Smooth muscle cell (in vitro differentiated cells): ENCODE results near the gene SLC25A10. TPM values are rescaled to one million over a fixed set of nuclear protein-coding genes. Genes with fewer than 3 reads are reported as not detected.

ENCODE experiments used
- DNase-seq: peaks from one replicate; lab custom pipeline; 2025; ENCODE audit not compliant: unreplicated experiment; lab: John Stamatoyannopoulos, UW
- H2AFZ ChIP-seq: fragments of 200-600 bp; sonication (generic); 2 replicates; pipeline ENCODE4 v1.6.0; 2016; ENCODE audit warnings: antibody characterized with exemption, low read depth, mild to moderate bottlenecking
- H3F3A ChIP-seq: fragments of 200-600 bp; sonication (generic); 2 replicates; pipeline ENCODE4 v1.6.0; 2017; ENCODE audit warnings: antibody characterized with exemption, low read depth
- H3K27ac ChIP-seq: fragments of 200-600 bp; sonication (generic); 2 replicates; pipeline ENCODE4 v1.5.1; 2016; ENCODE audit warnings: low read depth, mild to moderate bottlenecking
- H3K27me3 ChIP-seq: fragments of 200-600 bp; sonication (generic); 2 replicates; pipeline ENCODE4 v1.6.1; 2016; ENCODE audit warnings: low read depth, mild to moderate bottlenecking
- H3K36me3 ChIP-seq: fragments of 200-600 bp; sonication (generic); 2 replicates; pipeline ENCODE4 v1.5.1; 2016; ENCODE audit warnings: low read depth
- H3K4me1 ChIP-seq: fragments of 200-600 bp; sonication (generic); 2 replicates; pipeline ENCODE4 v1.5.1; 2016; ENCODE audit warnings: low read depth
- H3K4me2 ChIP-seq: fragments of 200-600 bp; sonication (generic); 2 replicates; pipeline ENCODE4 v1.6.0; 2016; ENCODE audit warnings: mild to moderate bottlenecking
- H3K4me3 ChIP-seq: fragments of 200-600 bp; sonication (generic); 2 replicates; pipeline ENCODE4 v1.5.1; 2016; ENCODE audit warnings: mild to moderate bottlenecking
- H3K79me2 ChIP-seq: fragments of 200-600 bp; sonication (generic); 2 replicates; pipeline ENCODE4 v1.6.0; 2016; ENCODE audit warnings: low read depth, mild to moderate bottlenecking
- H3K9ac ChIP-seq: fragments of 200-600 bp; sonication (generic); 2 replicates; pipeline ENCODE4 v1.6.0; 2016; ENCODE audit warnings: low read depth
- H3K9me3 ChIP-seq: fragments of 200-600 bp; sonication (generic); replicated peaks from 2 replicates; pipeline ENCODE4 v1.5.1; 2016; ENCODE audit warnings: low read depth
- H4K20me1 ChIP-seq: fragments of 200-600 bp; sonication (generic); 2 replicates; pipeline ENCODE4 v1.6.0; 2016; ENCODE audit warnings: low read depth
- CTCF ChIP-seq: fragments of 200-600 bp; sonication (generic); IDR thresholded peaks from 2 replicates; pipeline ENCODE4 v1.5.1; 2017; ENCODE audit warnings: borderline replicate concordance, mild to moderate bottlenecking, antibody characterized with exemption; ENCODE audit not compliant: insufficient read depth, poor library complexity, severe bottlenecking
- WGBS: methylation state at CpG from one replicate; pipeline ENCODE4 v1.1.7; 2016; ENCODE audit warnings: low lambda C conversion rate; 5-methylcytosine and 5-hydroxymethylcytosine counted together
- polyA plus RNA-seq: library from polyadenylated mRNA; unstranded; fragments of >200 nt; fragmentation: Nextera tagmentation; extraction: Ambion mirVana; gene quantifications from 2 replicates; pipeline ENCODE4 v1.2.1, GENCODE V29; 2016
- total RNA-seq: library from RNA; depleted of rRNA; stranded (reverse); fragments of >200 nt; gene quantifications from 2 replicates; pipeline ENCODE4 v1.2.3, GENCODE V29; 2014

SLC25A10 gene
- total and polyA plus RNA-seq, 2 experiments from 2014 or later = 8.4 to 13.0 TPM

DNA sequence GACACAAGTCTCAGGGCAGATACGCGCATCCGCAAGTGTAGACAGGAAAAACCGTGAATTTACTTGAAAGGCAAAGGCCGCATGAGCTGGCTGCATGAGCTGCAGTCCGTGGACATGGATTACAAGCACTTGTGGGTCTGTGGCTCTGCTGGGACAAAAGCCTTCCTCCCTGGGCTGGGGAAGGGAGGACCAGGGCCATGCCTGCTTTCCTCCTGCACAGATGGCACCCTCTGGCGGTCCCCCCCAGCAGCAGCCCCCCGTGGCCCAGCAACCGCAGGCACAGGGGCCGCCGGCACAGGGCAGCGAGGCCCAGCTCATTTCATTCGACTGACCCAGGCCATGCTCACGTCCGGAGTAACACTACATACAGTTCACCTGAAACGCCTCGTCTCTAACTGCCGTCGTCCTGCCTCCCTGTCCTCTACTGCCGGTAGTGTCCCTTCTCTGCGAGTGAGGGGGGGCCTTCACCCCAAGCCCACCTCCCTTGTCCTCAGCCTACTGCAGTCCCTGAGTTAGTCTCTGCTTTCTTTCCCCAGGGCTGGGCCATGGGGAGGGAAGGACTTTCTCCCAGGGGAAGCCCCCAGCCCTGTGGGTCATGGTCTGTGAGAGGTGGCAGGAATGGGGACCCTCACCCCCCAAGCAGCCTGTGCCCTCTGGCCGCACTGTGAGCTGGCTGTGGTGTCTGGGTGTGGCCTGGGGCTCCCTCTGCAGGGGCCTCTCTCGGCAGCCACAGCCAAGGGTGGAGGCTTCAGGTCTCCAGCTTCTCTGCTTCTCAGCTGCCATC, 10.6 kb upstream of the SLC25A10 start:
- no peak overlapping the region for H3K9ac ChIP-seq
- H2AFZ ChIP-seq = no peak overlapping the region
- no peaks in the 10 kb centered on the region for H3K27me3 ChIP-seq
- TF ChIP-seq CTCF = no peak
- H3K4me1 ChIP-seq = peaks cover 16% of the 10 kb centered on the region
- peak overlapping the region; percentile 97 for H3K4me2 ChIP-seq
- no peak for DNase-seq
- peak overlapping the region; percentile 93 for H3K4me3 ChIP-seq
- peaks cover 36% of the 10 kb centered on the region for H4K20me1 ChIP-seq
- H3K27ac ChIP-seq = no peak overlapping the region
- H3K9me3 ChIP-seq = no peaks in the 10 kb centered on the region
- 89% methylated on average over 23 of the region's 23 CpGs for WGBS
- H3F3A ChIP-seq = peaks cover 3% of the 10 kb centered on the region
- peaks cover 72% of the 10 kb centered on the region for H3K79me2 ChIP-seq
- no peaks in the 10 kb centered on the region for H3K36me3 ChIP-seq

DNA sequence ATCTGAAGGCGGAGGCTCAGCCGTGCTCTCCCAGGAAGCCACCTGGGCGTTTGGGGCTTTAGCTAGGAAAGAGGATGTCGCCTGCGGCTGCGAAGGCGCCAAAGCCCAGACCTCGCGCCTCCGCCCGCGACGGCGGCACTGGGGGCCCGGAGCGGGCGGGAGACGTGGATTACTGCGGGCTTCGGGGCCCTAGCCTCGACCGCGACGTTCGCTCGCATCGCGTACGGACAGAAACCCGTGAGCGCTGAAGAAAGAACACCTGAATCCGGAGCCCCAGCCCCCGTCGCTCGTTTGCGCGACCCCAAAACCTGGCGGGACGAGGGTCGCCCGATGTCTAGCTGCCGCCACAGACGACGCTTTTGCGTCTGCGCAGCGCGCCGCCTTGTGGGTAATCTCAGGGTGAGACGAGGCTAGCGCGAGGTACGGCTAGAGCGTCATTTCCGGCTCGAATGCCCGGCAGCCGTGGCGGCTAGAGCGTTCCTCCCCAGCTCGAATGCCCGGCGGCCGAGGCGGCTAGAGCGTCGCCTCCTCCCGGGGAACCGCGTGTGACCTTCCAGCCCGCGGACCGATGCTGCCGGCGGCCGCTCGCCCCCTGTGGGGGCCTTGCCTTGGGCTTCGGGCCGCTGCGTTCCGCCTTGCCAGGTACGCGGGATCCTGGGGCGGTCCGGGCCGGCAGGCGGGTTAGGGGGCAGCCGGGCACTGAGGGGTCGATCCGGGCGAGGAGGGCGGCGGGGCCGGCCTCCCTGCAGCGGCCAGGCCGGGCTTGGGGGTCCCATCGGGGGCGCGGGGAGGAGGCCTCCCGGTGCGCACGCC, 8.9 kb upstream of the SLC25A10 start, which contains the start of gene MRPL12:
Gene MRPL12 (plus strand): TSS at position 434 of the 813 bp plus-strand sequence. CDS start 135 bp downstream, at position 569.
- Histone ChIP-seq H3K4me2 (peak within 1 kb of the TSS; percentile 97), H3K4me1 (peaks cover 16% of the 10 kb centered on the region), H3K27me3 (no peaks in the 10 kb centered on the region), H3K4me3 (peak within 1 kb of the TSS; percentile 93), H3K36me3 (no peaks in the 10 kb centered on the region), H2AFZ (peak within 1 kb of the TSS; percentile 77), H3K9me3 (no peaks in the 10 kb centered on the region), H3K79me2 (peaks cover 60% of the 10 kb centered on the region), H3K9ac (peak within 1 kb of the TSS; percentile 99), H3K27ac (peak within 1 kb of the TSS; percentile 97), H4K20me1 (peaks cover 31% of the 10 kb centered on the region), H3F3A (no peaks in the 10 kb centered on the region)
- peak; percentile 64 for DNase-seq
- under 1% methylated on average over 78 of the region's 102 CpGs for WGBS
- TF ChIP-seq CTCF = no peak

DNA sequence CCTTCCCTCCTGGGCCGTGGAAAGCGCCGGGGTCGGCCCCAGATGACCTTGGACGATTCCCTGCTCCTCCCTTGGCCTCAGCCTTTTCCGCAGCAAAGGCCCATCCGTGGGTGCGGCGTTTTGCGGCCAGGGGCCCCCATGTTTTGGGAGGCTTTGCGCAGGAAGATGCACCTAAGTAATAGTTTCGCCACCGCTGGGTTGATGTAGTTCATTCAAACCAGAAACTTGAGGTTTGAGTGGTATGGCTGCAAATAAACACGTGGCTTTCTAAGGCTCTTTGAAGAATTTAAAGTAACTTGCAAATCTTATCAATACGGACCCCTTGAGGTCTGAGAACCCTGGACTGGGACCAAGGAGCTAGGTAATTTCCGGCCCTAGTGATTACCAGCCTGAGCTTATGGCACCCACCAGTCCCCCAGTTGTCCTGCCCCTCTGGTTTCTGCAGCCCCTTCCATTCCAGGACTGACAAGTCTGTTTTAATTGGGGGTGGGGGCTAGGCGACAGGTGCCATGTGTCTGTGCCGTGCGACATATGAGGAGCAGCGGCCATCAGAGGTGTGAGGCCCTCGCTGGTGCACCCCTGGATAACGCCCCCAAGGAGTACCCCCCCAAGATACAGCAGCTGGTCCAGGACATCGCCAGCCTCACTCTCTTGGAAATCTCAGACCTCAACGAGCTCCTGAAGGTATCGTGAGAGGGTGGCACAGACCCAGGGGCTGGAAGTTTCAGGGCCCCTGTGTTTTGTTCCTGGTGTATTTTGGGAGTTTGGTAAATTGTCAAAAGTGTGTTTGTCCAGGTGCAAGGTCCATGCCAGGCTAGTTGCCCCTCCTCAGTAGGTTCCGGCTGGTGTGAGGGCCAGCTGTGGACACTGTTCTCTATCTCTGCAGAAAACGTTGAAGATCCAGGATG, 8.1 kb upstream of the SLC25A10 start:
- peak overlapping the region; percentile 97 for H3K27ac ChIP-seq
- no peaks in the 10 kb centered on the region for H3K9me3 ChIP-seq
- no peaks in the 10 kb centered on the region for H3F3A ChIP-seq
- no peaks in the 10 kb centered on the region for H3K36me3 ChIP-seq
- H3K4me1 ChIP-seq = peaks cover 16% of the 10 kb centered on the region
- peak overlapping the region; percentile 99 for H3K9ac ChIP-seq
- peaks cover 55% of the 10 kb centered on the region for H3K79me2 ChIP-seq
- H3K4me3 ChIP-seq = peak overlapping the region; percentile 93
- TF ChIP-seq CTCF = no peak
- no peak overlapping the region for H2AFZ ChIP-seq
- no peak for DNase-seq
- 35% methylated on average over 27 of the region's 27 CpGs for WGBS
- H3K4me2 ChIP-seq = peak overlapping the region; percentile 97
- no peaks in the 10 kb centered on the region for H3K27me3 ChIP-seq
- peaks cover 22% of the 10 kb centered on the region for H4K20me1 ChIP-seq
